ENCODE data around the gene AK5.
A peak's percentile ranks its signal among the peaks of the same experiment; 100 is the strongest.

The AK5 gene

DNA sequence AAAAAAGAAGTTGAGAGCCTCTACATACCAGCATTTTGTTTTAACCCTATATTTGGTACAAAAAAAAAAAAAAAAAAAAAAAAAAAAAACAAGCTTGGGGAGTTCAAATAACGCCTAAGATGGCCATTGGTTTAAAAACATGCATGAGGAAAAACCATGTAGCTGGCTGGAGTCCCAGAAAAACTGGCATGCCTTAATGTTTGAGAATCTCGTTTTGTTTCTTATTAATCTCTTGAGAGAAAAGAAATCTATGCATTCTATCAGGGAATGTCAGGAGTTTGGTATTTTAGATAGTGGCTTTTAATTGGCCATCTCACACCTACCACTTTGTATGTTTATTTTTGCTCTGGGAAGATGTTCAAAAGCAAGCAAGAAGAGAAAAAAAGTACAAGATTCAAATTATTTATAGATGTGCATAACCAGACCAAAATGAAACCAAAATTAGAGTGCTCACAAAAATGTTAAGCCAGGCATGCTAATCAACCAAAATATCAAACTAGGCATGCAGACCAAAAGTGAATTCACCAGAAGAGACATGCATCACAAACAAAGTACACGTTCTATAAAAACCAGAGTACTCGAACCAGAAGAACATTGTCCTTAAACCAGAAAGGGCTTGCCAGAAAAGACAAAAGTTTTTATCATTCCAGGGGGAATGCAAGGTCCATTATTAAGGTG lies 156.6 kb downstream of the AK5 start:
- no peak for DNase-seq (ENCODE audit: insufficient read length, low spot score)
- FAIRE-seq = peak; percentile 84
- TF ChIP-seq POLR2A (IDR thresholded peaks at IDR 0.05; ENCODE audit: low read depth, low read length) = no peak

GRCh38 chr1:77446841-77447555 lies 165.2 kb downstream of the AK5 start:
- FAIRE-seq (peak; percentile 27), DNase-seq (ENCODE audit: insufficient read length, low spot score) (no peak)
- TF ChIP-seq POLR2A (IDR thresholded peaks at IDR 0.05; ENCODE audit: low read depth, low read length) = no peak

DNA sequence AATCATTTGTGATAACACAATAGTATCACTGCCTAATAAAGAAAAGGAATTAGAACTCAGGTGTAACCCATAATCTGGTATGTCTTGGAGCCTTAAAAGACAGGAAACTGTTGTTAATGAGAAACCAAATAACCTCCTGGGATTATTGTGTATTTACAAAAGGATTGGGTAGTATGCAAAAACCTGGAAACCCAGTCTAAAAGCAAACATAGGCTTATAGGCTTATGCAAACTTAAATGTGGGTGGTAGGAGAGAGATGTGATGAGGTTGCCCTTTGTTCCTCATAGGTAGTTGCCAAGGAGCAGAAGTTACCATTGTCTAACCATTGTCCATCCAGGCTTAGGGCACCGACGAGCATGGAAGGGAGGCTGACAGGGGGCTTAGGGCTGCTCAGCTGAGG lies 165.8 kb downstream of the AK5 start:
- no peak for TF ChIP-seq POLR2A (IDR thresholded peaks at IDR 0.05; ENCODE audit: low read depth, low read length)
- DNase-seq (ENCODE audit: insufficient read length, low spot score) (no peak), FAIRE-seq (no peak)

GRCh38 chr1:77459881-77460280 lies 178.1 kb downstream of the AK5 start:
- no peak for FAIRE-seq
- no peak for TF ChIP-seq POLR2A (IDR thresholded peaks at IDR 0.05; ENCODE audit: low read depth, low read length)
- no peak for DNase-seq (ENCODE audit: insufficient read length, low spot score)

DNA sequence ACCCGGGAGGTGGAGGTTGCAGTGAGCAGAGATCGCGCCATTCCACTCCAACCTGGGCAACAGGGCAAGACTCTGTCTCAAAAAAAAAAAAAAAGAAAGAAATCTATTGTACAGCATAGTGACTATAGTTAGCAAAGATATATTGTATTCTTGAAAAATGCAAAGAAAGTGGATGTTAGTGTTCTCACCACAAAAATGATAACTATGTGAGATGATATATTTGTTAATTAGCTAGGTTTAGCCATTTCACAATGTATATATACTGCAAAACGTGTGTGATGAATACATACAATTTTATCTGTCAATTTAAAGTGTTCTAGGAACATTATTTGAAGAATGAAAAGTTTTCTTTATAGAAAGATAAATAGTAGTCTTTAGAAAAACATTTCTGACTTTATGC lies 179.9 kb downstream of the AK5 start:
- DNase-seq (ENCODE audit: insufficient read length, low spot score) (no peak), FAIRE-seq (no peak)
- no peak for TF ChIP-seq POLR2A (IDR thresholded peaks at IDR 0.05; ENCODE audit: low read depth, low read length)

DNA sequence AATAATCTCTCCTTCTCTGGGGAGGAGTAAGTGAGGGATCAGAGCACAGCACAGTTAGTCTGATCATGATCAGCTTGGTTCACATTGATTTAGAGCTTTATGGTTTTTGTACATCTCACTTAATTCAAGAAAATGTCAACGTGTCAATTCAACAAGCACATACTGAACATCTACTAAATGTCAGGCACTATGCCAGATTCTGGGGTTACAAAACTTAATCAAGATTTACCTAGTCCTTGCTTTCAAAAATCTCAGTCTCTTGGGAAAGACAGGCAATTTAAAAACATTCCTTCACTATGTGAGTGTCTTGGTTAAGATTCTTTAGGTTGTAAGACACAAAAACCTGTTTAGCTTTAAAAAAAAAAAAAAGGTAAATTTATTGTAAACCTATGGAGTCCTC lies 181.4 kb downstream of the AK5 start:
- DNase-seq (ENCODE audit: insufficient read length, low spot score) (no peak), FAIRE-seq (no peak)
- no peak for TF ChIP-seq POLR2A (IDR thresholded peaks at IDR 0.05; ENCODE audit: low read depth, low read length)

DNA sequence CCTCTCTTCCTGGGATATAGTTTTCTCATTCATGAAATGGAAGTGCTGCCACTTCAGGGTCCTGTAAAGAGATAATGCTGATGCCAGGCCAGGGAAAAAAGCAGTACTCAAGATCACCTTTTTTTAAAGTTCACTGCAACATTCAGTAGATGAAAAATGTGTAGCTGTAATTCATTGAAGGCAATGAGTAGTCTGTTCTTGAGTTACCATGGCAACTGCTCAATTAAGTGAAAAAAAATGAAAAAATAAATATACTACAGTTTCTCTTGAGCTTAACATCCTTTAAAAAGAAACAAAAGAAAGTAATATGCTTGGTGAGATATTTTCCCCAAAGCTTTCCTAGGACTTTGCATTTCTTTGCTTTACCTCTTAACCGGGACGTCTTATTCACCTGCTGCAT lies 183.3 kb downstream of the AK5 start:
- DNase-seq (ENCODE audit: insufficient read length, low spot score) (no peak), FAIRE-seq (no peak)
- TF ChIP-seq POLR2A (IDR thresholded peaks at IDR 0.05; ENCODE audit: low read depth, low read length) = no peak

DNA sequence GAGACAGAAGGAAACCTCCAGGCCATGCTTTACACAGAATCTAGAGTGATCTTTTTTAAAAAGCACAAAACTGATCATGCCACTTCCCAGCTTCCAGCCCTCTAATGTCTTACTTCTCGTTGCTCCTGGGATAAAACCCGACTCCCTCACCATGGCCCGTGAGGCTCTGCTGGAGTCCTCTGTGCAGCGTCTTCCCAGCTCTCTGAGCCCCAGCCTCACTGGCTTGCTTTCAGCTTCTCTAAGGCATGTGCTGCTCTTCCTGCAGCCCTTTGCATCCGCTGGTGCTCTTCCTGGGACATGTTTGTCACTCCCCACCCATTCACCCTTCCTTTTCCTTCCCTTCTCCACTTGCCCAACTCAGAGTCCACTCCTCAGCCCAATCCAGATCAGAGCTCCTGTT lies 184.1 kb downstream of the AK5 start:
- DNase-seq (ENCODE audit: insufficient read length, low spot score) (no peak), FAIRE-seq (no peak)
- TF ChIP-seq POLR2A (IDR thresholded peaks at IDR 0.05; ENCODE audit: low read depth, low read length) = no peak

- TF ChIP-seq POLR2A (IDR thresholded peaks at IDR 0.05; ENCODE audit: low read depth, low read length) = no peak
- FAIRE-seq (no peak), DNase-seq (ENCODE audit: insufficient read length, low spot score) (no peak)
These were observed 185.3 kb downstream of the AK5 start for GRCh38 chr1:77467021-77467595.

DNA sequence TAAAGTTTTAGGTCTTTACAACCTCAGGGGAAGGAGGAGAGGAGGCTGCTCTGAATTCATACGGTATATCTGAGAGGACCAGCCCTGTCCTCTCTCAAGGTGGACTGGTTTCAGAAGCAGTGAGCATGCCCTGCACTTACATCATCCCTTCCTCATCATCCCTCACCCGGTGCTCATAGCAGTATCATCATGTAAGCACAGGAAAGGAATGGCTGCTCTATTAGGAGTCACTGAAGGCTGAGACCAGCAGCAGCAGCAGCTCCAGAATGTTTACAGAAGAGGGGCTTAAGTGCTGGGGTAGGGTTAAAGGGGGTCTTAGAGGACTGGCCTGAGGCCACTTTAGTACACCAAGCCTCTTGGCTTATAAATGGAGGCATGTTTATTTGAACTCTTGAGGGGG lies 185.9 kb downstream of the AK5 start:
- DNase-seq (ENCODE audit: insufficient read length, low spot score) = no peak
- no peak for FAIRE-seq
- TF ChIP-seq POLR2A (IDR thresholded peaks at IDR 0.05; ENCODE audit: low read depth, low read length) = no peak

DNA sequence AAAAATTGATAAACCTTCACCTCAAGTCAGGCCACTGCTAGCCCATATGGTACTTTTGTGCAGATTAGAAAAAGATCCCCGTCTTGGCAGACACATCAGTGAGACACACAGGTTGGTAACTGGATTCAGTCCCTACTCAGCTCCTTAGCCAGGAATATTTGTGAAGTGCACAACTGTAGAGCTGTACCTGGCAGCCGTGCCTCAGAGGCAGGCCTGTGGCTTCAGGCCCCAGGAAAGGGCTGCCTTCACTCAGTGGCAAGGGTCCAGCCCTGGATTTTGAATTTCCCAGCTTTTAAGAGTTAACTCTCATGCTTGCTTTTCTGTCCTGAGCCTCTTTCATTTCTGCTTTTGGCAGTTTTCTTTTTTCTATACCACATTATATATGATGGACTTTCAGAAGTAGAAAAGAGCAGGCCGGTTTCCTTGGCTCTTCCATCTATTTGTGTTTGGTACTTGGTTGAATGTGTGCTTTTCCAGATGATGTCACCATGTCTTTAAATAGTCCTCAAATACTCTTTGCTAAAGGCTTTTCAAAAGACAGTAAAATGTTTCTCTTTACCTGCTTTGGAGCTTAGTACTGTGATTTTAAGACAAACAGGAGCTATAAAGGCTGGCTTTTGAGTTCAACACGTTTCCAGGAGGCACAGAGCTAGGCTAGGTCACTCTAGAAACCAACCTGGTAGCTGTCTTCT lies 186.6 kb downstream of the AK5 start:
- FAIRE-seq (no peak), DNase-seq (ENCODE audit: insufficient read length, low spot score) (no peak)
- TF ChIP-seq POLR2A (IDR thresholded peaks at IDR 0.05; ENCODE audit: low read depth, low read length) = no peak

- no peak for FAIRE-seq
- no peak for DNase-seq (ENCODE audit: insufficient read length, low spot score)
- no peak for TF ChIP-seq POLR2A (IDR thresholded peaks at IDR 0.05; ENCODE audit: low read depth, low read length)
These were observed 187.3 kb downstream of the AK5 start for GRCh38 chr1:77468949-77469710.

GRCh38 chr1:77471691-77472090 lies 189.9 kb downstream of the AK5 start:
- no peak for DNase-seq (ENCODE audit: insufficient read length, low spot score)
- no peak for TF ChIP-seq POLR2A (IDR thresholded peaks at IDR 0.05; ENCODE audit: low read depth, low read length)
- no peak for FAIRE-seq

DNA sequence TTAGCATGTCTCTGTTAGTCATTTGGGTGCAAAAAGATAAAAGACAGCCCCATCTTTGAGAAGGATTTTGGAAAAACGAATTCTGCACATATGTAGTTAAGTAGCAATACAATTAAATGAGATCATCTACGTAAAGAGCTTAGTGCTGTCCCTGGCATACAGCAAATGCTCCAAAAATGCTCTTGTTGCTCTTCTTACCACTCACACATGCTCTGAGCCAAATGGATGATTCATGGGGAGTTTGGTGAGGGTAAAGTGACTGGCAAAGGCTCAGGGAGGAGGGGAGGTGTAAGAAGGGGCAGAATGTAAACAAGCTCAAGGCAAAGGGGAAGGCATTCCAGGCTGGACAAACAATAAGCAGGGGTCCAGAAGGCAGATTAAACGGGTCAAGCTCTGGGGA lies 191.9 kb downstream of the AK5 start:
- DNase-seq (ENCODE audit: insufficient read length, low spot score) (peak; percentile 45), FAIRE-seq (peak; percentile 98)
- no peak for TF ChIP-seq POLR2A (IDR thresholded peaks at IDR 0.05; ENCODE audit: low read depth, low read length)
